ENCODE results near the gene FOXA2.

The FOXA2 gene

GRCh38 chr20:22572491-22572890, 11.9 kb downstream of the FOXA2 start:
- no peak for FAIRE-seq
- TF ChIP-seq POU2F2 (IDR thresholded peaks at IDR 0.05; ENCODE audit: low read depth, low read length) (no peak), SPI1 (IDR thresholded peaks at IDR 0.05; ENCODE audit: low read depth, low read length) (no peak), TAF1 (IDR thresholded peaks at IDR 0.05; ENCODE audit: low read depth, low read length) (no peak), POLR2AphosphoS5 (IDR thresholded peaks at IDR 0.05; ENCODE audit: low read depth, low read length) (no peak), POLR2A (IDR thresholded peaks at IDR 0.05; ENCODE audit: low read depth, low read length) (no peak)

GRCh38 chr20:22572023-22572422, 12.3 kb downstream of the FOXA2 start:
- no peak for TF ChIP-seq POU2F2 (IDR thresholded peaks at IDR 0.05; ENCODE audit: low read depth, low read length)
- TF ChIP-seq POLR2AphosphoS5 (IDR thresholded peaks at IDR 0.05; ENCODE audit: low read depth, low read length): no peak
- TF ChIP-seq POLR2A (IDR thresholded peaks at IDR 0.05; ENCODE audit: low read depth, low read length): no peak
- TF ChIP-seq SPI1 (IDR thresholded peaks at IDR 0.05; ENCODE audit: low read depth, low read length): no peak
- TF ChIP-seq PAX5 (IDR thresholded peaks at IDR 0.05; ENCODE audit: insufficient read depth, low read length, severe bottlenecking): no peak
- DNase-seq (ENCODE audit: insufficient read length, low spot score): no peak
- FAIRE-seq: no peak

More at GRCh38 chr20:22572491-22572890, 11.9 kb downstream of the FOXA2 start:
- no peak for DNase-seq (ENCODE audit: insufficient read length, low spot score)

- TF ChIP-seq PAX5 (IDR thresholded peaks at IDR 0.05; ENCODE audit: insufficient read depth, low read length, severe bottlenecking) (no peak), POU2F2 (IDR thresholded peaks at IDR 0.05; ENCODE audit: low read depth, low read length) (no peak), SPI1 (IDR thresholded peaks at IDR 0.05; ENCODE audit: low read depth, low read length) (no peak), POLR2AphosphoS5 (IDR thresholded peaks at IDR 0.05; ENCODE audit: low read depth, low read length) (no peak), POLR2A (IDR thresholded peaks at IDR 0.05; ENCODE audit: low read depth, low read length) (no peak), TAF1 (IDR thresholded peaks at IDR 0.05; ENCODE audit: low read depth, low read length) (no peak)
- DNase-seq (ENCODE audit: insufficient read length, low spot score) (no peak), FAIRE-seq (no peak)
Observed at GRCh38 chr20:22569353-22569752, 15.0 kb downstream of the FOXA2 start.

- FAIRE-seq: no peak
- TF ChIP-seq TAF1 (IDR thresholded peaks at IDR 0.05; ENCODE audit: low read depth, low read length): no peak
- TF ChIP-seq POLR2A (IDR thresholded peaks at IDR 0.05; ENCODE audit: low read depth, low read length): no peak
- no peak for TF ChIP-seq PAX5 (IDR thresholded peaks at IDR 0.05; ENCODE audit: insufficient read depth, low read length, severe bottlenecking)
- TF ChIP-seq POU2F2 (IDR thresholded peaks at IDR 0.05; ENCODE audit: low read depth, low read length): no peak
- TF ChIP-seq POLR2AphosphoS5 (IDR thresholded peaks at IDR 0.05; ENCODE audit: low read depth, low read length): no peak
- no peak for TF ChIP-seq SPI1 (IDR thresholded peaks at IDR 0.05; ENCODE audit: low read depth, low read length)
- no peak for DNase-seq (ENCODE audit: insufficient read length, low spot score)
Observed at GRCh38 chr20:22568872-22569344, 15.5 kb downstream of the FOXA2 start.

- no peak for FAIRE-seq
- no peak for DNase-seq (ENCODE audit: insufficient read length, low spot score)
Observed at GRCh38 chr20:22567944-22568871, 16.2 kb downstream of the FOXA2 start.

GRCh38 chr20:22566876-22567658, 17.3 kb downstream of the FOXA2 start:
- TF ChIP-seq PAX5 (IDR thresholded peaks at IDR 0.05; ENCODE audit: insufficient read depth, low read length, severe bottlenecking) (no peak), POLR2A (IDR thresholded peaks at IDR 0.05; ENCODE audit: low read depth, low read length) (no peak), SPI1 (IDR thresholded peaks at IDR 0.05; ENCODE audit: low read depth, low read length) (no peak), POU2F2 (IDR thresholded peaks at IDR 0.05; ENCODE audit: low read depth, low read length) (no peak), POLR2AphosphoS5 (IDR thresholded peaks at IDR 0.05; ENCODE audit: low read depth, low read length) (no peak), TAF1 (IDR thresholded peaks at IDR 0.05; ENCODE audit: low read depth, low read length) (no peak)
- DNase-seq (ENCODE audit: insufficient read length, low spot score): no peak
- FAIRE-seq: no peak

More at GRCh38 chr20:22567944-22568871, 16.2 kb downstream of the FOXA2 start:
- TF ChIP-seq TAF1 (IDR thresholded peaks at IDR 0.05; ENCODE audit: low read depth, low read length) (no peak), PAX5 (IDR thresholded peaks at IDR 0.05; ENCODE audit: insufficient read depth, low read length, severe bottlenecking) (no peak), POLR2AphosphoS5 (IDR thresholded peaks at IDR 0.05; ENCODE audit: low read depth, low read length) (no peak), SPI1 (IDR thresholded peaks at IDR 0.05; ENCODE audit: low read depth, low read length) (no peak), POU2F2 (IDR thresholded peaks at IDR 0.05; ENCODE audit: low read depth, low read length) (no peak), POLR2A (IDR thresholded peaks at IDR 0.05; ENCODE audit: low read depth, low read length) (no peak)

- FAIRE-seq: no peak
- DNase-seq (ENCODE audit: insufficient read length, low spot score): no peak
- TF ChIP-seq SPI1 (IDR thresholded peaks at IDR 0.05; ENCODE audit: low read depth, low read length) (no peak), POU2F2 (IDR thresholded peaks at IDR 0.05; ENCODE audit: low read depth, low read length) (no peak), POLR2AphosphoS5 (IDR thresholded peaks at IDR 0.05; ENCODE audit: low read depth, low read length) (no peak), TAF1 (IDR thresholded peaks at IDR 0.05; ENCODE audit: low read depth, low read length) (no peak), PAX5 (IDR thresholded peaks at IDR 0.05; ENCODE audit: insufficient read depth, low read length, severe bottlenecking) (no peak), POLR2A (IDR thresholded peaks at IDR 0.05; ENCODE audit: low read depth, low read length) (no peak)
Observed at GRCh38 chr20:22563062-22563965, 21.1 kb downstream of the FOXA2 start.

- TF ChIP-seq PAX5 (IDR thresholded peaks at IDR 0.05; ENCODE audit: insufficient read depth, low read length, severe bottlenecking) (no peak), TAF1 (IDR thresholded peaks at IDR 0.05; ENCODE audit: low read depth, low read length) (no peak), POLR2A (IDR thresholded peaks at IDR 0.05; ENCODE audit: low read depth, low read length) (no peak)
- FAIRE-seq: no peak
- no peak for DNase-seq (ENCODE audit: insufficient read length, low spot score)
Observed at GRCh38 chr20:22562620-22563019, 21.8 kb downstream of the FOXA2 start.

Data from GM12891 (cell line).